ACC112 (cell line): ENCODE measurements around the gene IER5.

Source experiments
- H2AFZ ChIP-seq: fragments of 200-600 bp; sonication (generic); one replicate; pipeline ENCODE4 v1.6.0; 2017; ENCODE audit warnings: antibody characterized with exemption, low read length; ENCODE audit not compliant: unreplicated experiment
- H3K27ac ChIP-seq: fragments of 200-600 bp; sonication (generic); 2 replicates; pipeline ENCODE4 v1.5.1; 2014; ENCODE audit warnings: low read depth, mild to moderate bottlenecking, antibody characterized with exemption, low read length, moderate library complexity
- H3K27me3 ChIP-seq: fragments of 200-600 bp; sonication (generic); 2 replicates; pipeline ENCODE4 v1.6.1; 2014; ENCODE audit warnings: mild to moderate bottlenecking, antibody characterized with exemption, low read length, moderate library complexity, mixed read lengths; ENCODE audit not compliant: insufficient read depth
- H3K36me3 ChIP-seq: fragments of 200-600 bp; sonication (generic); 2 replicates; pipeline ENCODE4 v1.6.1; 2016; ENCODE audit warnings: mild to moderate bottlenecking, antibody characterized with exemption, low read length, moderate library complexity, mixed read lengths; ENCODE audit not compliant: insufficient read depth
- H3K4me1 ChIP-seq: fragments of 200-600 bp; sonication (generic); one replicate; pipeline ENCODE4 v1.6.1; 2016; ENCODE audit warnings: low read length, mixed read lengths; ENCODE audit not compliant: insufficient read depth, unreplicated experiment, control insufficient read depth
- H3K4me3 ChIP-seq: fragments of 200-600 bp; sonication (generic); 2 replicates; pipeline ENCODE4 v1.5.1; 2014; ENCODE audit warnings: mild to moderate bottlenecking, low read depth, low read length
- H3K79me2 ChIP-seq: fragments of 200-600 bp; sonication (generic); one replicate; pipeline ENCODE4 v1.6.0; 2016; ENCODE audit warnings: low read length; ENCODE audit not compliant: control insufficient read depth, unreplicated experiment, insufficient read depth

Gene IER5

GRCh38 chr1:181077576-181078242 is 10.8 kb upstream of the IER5 start:
- Histone ChIP-seq H3K27ac (peak overlapping the region; percentile 94), H2AFZ (peak overlapping the region; percentile 83), H3K36me3 (no peaks in the 10 kb centered on the region), H3K4me3 (peak overlapping the region; percentile 52), H3K4me1 (peaks cover 32% of the 10 kb centered on the region), H3K27me3 (no peaks in the 10 kb centered on the region), H3K79me2 (no peaks in the 10 kb centered on the region)

- Histone ChIP-seq H2AFZ (peak overlapping the region; percentile 29), H3K4me1 (peaks cover 32% of the 10 kb centered on the region), H3K27me3 (no peaks in the 10 kb centered on the region), H3K4me3 (peak overlapping the region; percentile 15; the same call in 1 of the 2 replicates), H3K79me2 (no peaks in the 10 kb centered on the region), H3K36me3 (no peaks in the 10 kb centered on the region), H3K27ac (peak overlapping the region; percentile 94)
Observed at GRCh38 chr1:181079382-181079781, 9.1 kb upstream of the IER5 start.

GRCh38 chr1:181079920-181080319 is 8.6 kb upstream of the IER5 start:
- H3K4me3 ChIP-seq, result no peak overlapping the region; the same call in 1 of the 2 replicates
- H3K79me2 ChIP-seq, result no peaks in the 10 kb centered on the region
- no peaks in the 10 kb centered on the region for H3K27me3 ChIP-seq
- no peak overlapping the region for H2AFZ ChIP-seq
- peak overlapping the region; percentile 94 for H3K27ac ChIP-seq
- H3K36me3 ChIP-seq, result no peaks in the 10 kb centered on the region
- peaks cover 32% of the 10 kb centered on the region for H3K4me1 ChIP-seq

- Histone ChIP-seq H3K4me1 (peaks cover 32% of the 10 kb centered on the region), H3K27ac (no peak overlapping the region)
Observed at GRCh38 chr1:181080556-181080955, 7.9 kb upstream of the IER5 start.

GRCh38 chr1:181081395-181081794 is 7.1 kb upstream of the IER5 start:
- Histone ChIP-seq H3K79me2 (no peaks in the 10 kb centered on the region), H3K4me1 (peaks cover 32% of the 10 kb centered on the region), H3K36me3 (no peaks in the 10 kb centered on the region), H2AFZ (no peak overlapping the region), H3K4me3 (no peak overlapping the region), H3K27me3 (no peaks in the 10 kb centered on the region), H3K27ac (no peak overlapping the region)

More at GRCh38 chr1:181080556-181080955, 7.9 kb upstream of the IER5 start:
- H3K36me3 ChIP-seq, result no peaks in the 10 kb centered on the region
- no peak overlapping the region for H2AFZ ChIP-seq
- no peaks in the 10 kb centered on the region for H3K27me3 ChIP-seq
- no peak overlapping the region for H3K4me3 ChIP-seq
- H3K79me2 ChIP-seq, result no peaks in the 10 kb centered on the region

GRCh38 chr1:181083842-181084605 is 4.5 kb upstream of the IER5 start:
- H3K4me1 ChIP-seq, result peaks cover 20% of the 10 kb centered on the region
- H3K79me2 ChIP-seq, result peaks cover 14% of the 10 kb centered on the region
- no peak overlapping the region for H2AFZ ChIP-seq
- no peaks in the 10 kb centered on the region for H3K36me3 ChIP-seq
- no peak overlapping the region for H3K27ac ChIP-seq
- no peak overlapping the region for H3K4me3 ChIP-seq
- H3K27me3 ChIP-seq, result no peaks in the 10 kb centered on the region

- Histone ChIP-seq H2AFZ (no peak overlapping the region), H3K27me3 (no peaks in the 10 kb centered on the region), H3K36me3 (peaks cover 1% of the 10 kb centered on the region; the same call in 1 of the 2 replicates), H3K27ac (no peak overlapping the region), H3K79me2 (peaks cover 19% of the 10 kb centered on the region), H3K4me3 (no peak overlapping the region), H3K4me1 (peaks cover 14% of the 10 kb centered on the region)
Observed at GRCh38 chr1:181084606-181084969, 3.9 kb upstream of the IER5 start.

- Histone ChIP-seq H3K27me3 (no peaks in the 10 kb centered on the region), H3K36me3 (peaks cover 15% of the 10 kb centered on the region), H3K4me1 (peaks cover 15% of the 10 kb centered on the region), H3K27ac (no peak overlapping the region), H3K4me3 (no peak overlapping the region), H3K79me2 (peaks cover 34% of the 10 kb centered on the region), H2AFZ (no peak overlapping the region)
Observed at GRCh38 chr1:181086091-181086490, 2.4 kb upstream of the IER5 start.

GRCh38 chr1:181086926-181087325 is 1.6 kb upstream of the IER5 start:
- Histone ChIP-seq H2AFZ (peak overlapping the region; percentile 15), H3K27me3 (no peaks in the 10 kb centered on the region), H3K79me2 (peaks cover 43% of the 10 kb centered on the region), H3K36me3 (peaks cover 23% of the 10 kb centered on the region), H3K4me3 (peak overlapping the region; percentile 98; the same call in 1 of the 2 replicates), H3K4me1 (peaks cover 23% of the 10 kb centered on the region), H3K27ac (peak overlapping the region; percentile 81)

GRCh38 chr1:181087400-181087901 is 1.0 kb upstream of the IER5 start:
- Histone ChIP-seq H3K27me3 (no peaks in the 10 kb centered on the region), H3K36me3 (peaks cover 26% of the 10 kb centered on the region), H3K79me2 (peaks cover 47% of the 10 kb centered on the region), H3K4me3 (peak overlapping the region; percentile 98), H3K4me1 (peaks cover 27% of the 10 kb centered on the region), H3K27ac (peak overlapping the region; percentile 81), H2AFZ (peak overlapping the region; percentile 46)
